Measurements from ENCODE around the gene AP5Z1.

DNA sequence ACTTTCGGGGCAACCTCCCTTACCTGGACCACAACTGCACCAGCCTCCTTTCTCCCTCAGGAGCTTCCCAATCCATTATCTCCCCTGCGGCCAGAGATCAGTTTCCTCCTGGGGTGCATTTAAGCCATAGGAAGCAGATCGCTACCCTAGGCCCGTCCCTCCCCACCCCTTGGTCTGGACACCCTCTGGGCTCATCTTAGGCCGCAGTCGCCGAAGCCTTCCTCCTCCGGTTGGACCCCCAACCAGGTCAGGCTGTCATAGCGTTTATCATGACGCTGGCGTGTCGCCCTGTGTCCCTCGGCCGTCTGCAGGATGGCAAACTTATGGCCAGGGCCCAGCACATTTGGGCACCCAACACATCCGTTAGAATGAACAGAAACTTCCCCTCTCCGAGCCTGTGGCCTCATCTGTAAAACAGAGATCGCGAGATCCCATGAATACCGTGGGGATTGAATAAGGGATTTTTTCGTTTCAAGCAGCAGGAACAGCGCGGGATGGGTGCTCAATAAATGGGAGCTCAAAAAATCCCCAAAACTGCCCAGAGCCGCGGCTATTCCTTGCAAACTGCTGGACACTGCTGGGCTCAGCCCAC, 669 bp upstream of the AP5Z1 start:
- TF ChIP-seq, protein P1, sequence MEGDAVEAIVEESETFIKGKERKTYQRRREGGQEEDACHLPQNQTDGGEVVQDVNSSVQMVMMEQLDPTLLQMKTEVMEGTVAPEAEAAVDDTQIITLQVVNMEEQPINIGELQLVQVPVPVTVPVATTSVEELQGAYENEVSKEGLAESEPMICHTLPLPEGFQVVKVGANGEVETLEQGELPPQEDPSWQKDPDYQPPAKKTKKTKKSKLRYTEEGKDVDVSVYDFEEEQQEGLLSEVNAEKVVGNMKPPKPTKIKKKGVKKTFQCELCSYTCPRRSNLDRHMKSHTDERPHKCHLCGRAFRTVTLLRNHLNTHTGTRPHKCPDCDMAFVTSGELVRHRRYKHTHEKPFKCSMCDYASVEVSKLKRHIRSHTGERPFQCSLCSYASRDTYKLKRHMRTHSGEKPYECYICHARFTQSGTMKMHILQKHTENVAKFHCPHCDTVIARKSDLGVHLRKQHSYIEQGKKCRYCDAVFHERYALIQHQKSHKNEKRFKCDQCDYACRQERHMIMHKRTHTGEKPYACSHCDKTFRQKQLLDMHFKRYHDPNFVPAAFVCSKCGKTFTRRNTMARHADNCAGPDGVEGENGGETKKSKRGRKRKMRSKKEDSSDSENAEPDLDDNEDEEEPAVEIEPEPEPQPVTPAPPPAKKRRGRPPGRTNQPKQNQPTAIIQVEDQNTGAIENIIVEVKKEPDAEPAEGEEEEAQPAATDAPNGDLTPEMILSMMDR (IDR thresholded peaks at IDR 0.05) = no peak
- no peak for TF ChIP-seq ZFX (IDR thresholded peaks at IDR 0.05; ENCODE audit: borderline replicate concordance)
